NK-92 (cell line): Measurements from ENCODE around the gene ABTB1.
"Not testable (repeated sequence)": the region's sequence is repeated elsewhere in the genome, so short reads cannot be mapped to it uniquely, and the experiment has no call there.

Experiments
- DNase-seq: peaks from one replicate; lab custom pipeline; 2025; ENCODE audit not compliant: unreplicated experiment; lab: John Stamatoyannopoulos, UW

Gene ABTB1

DNA sequence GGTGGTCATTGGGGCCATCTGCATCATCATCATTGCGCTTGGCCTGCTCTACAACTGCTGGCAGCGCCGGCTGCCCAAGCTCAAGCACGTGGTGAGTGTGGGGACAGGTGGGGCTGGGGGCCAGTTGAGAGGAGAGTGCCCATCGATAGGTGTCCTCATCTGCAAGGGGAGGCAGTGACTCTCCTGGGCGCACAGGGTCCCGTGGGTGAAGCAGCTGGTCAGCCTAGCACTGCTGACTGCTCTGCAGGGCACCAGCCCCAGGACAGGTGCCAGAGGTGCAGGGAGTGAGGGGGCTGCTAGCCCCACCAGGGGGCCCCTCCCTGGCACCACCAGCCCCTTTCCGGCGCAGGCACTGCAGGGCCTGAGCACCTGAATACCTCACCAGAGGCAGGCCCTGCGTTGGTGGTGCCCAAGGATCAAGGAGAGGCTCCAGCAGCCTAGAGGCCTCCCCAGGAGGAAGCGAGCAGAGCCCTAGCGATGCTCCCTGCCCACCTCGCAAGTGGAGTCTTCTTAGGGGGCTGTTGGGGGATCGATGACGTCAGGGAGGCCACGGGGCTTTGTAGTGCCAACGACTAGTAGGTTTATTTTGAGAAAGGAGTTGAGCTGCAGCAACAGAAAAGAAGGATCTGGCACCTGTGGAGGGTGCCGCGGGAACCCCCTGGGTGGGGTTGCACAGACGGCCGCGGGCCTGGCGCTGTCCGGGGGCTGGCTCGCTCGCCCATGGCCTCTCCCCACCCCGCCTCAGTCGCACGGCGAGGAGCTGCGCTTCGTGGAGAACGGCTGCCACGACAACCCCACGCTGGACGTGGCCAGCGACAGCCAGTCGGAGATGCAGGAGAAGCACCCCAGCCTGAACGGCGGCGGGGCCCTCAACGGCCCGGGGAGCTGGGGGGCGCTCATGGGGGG lies 976 bp upstream of the ABTB1 start:
- no peak for DNase-seq

GRCh38 chr3:127673191-127674100 lies 694 bp downstream of the ABTB1 start:
- DNase-seq: no peak

- DNase-seq: no peak
Measured at GRCh38 chr3:127674101-127674721, 1.5 kb downstream of the ABTB1 start.

DNA sequence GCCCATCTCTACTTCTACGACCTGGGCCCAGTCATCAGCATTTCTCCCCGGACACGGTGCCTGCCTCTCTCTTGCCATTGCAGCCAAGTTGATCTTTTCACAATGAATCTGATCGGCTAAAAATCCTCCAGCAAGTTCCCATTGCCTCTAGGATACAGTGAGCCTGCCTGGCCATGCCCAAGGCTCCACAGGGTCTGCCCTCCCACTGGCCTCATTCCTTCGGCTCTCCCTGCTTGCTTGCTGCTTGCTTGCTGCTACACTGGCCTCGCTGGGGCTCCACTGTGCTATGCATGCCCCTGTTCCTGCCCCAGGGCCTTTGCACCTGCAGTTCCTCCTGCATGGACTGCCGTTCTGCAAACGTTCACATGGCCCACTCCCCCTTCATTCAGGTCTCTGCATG lies 2.0 kb downstream of the ABTB1 start:
- no peak for DNase-seq

- DNase-seq: no peak
Measured at GRCh38 chr3:127675651-127676391, 3.1 kb downstream of the ABTB1 start.

DNA sequence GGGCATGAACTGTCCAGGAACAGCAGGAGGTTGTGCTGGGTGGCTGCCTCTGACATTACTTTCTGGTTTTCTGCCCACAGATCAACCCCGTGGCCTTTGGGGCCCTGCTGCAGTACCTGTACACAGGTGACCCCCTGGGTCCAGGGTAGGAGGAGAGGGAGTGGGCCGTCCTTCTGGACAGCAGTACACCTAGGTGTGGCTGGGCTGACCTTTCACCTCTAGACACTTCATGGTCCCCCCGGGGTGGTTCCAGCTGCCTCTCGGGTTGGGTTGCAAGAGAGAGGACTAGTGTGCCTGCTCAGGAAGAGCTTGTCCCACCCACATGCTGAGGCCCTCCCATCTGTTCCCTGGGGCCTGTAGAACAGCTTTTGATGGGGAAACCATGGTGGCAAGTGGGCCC lies 3.7 kb downstream of the ABTB1 start:
- no peak for DNase-seq

GRCh38 chr3:127676921-127677351 lies 4.2 kb downstream of the ABTB1 start:
- DNase-seq: no peak

GRCh38 chr3:127677541-127678314 lies 5.0 kb downstream of the ABTB1 start:
- no peak for DNase-seq

- no peak for DNase-seq
Measured at GRCh38 chr3:127678315-127678599, 5.5 kb downstream of the ABTB1 start.

- no peak for DNase-seq
Measured at GRCh38 chr3:127678611-127679533, 6.1 kb downstream of the ABTB1 start.

- no peak for DNase-seq
Measured at GRCh38 chr3:127679534-127680145, 6.9 kb downstream of the ABTB1 start.

DNA sequence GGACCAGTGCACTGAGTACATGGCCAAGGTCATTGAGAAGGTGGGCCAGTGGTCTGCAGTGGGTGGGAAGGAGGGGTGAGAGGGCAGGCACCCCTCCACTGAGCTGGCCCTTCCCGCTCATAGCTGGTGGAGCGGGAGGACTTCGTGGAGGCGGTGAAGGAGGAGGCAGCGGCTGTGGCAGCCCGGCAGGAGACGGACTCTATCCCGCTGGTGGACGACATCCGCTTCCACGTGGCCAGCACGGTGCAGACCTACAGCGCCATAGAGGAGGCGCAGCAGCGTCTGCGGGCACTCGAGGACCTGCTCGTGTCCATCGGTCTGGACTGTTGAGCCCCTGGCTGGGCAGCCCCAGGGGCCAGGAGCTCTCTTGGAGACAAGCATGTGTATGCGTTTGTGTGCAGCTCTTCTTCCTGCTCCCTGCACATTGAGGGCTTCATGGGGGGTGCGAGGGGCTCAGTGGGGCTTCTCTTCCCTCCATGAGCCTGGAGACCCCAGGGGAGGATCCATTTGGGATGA lies 7.5 kb downstream of the ABTB1 start:
- no peak for DNase-seq

DNA sequence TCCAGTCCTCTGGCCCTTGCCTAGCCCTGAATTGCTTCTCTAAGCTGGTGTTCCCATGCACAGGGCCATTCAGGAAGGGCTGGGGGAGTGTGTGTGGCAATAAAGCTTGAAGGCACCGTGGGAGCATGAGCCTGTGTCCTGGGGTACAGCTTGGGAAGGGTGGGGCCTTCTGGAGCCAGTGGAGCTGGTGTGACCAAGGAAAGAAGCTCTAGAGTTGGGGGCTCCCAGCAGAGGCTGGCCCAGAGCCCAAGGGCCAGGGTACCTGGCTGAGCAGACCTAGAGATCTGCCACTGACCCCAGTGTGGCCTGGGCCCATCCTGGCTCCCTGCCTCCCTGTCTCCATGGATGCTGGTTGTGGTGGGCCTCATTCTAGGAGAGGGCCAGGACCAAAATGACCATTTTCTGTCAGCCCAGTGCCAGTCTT lies 8.1 kb downstream of the ABTB1 start:
- no peak for DNase-seq

- DNase-seq: not testable (repeated sequence)
Measured at GRCh38 chr3:127682175-127682554, 9.4 kb downstream of the ABTB1 start.

GRCh38 chr3:127682561-127682960 lies 9.8 kb downstream of the ABTB1 start:
- no peak for DNase-seq

DNA sequence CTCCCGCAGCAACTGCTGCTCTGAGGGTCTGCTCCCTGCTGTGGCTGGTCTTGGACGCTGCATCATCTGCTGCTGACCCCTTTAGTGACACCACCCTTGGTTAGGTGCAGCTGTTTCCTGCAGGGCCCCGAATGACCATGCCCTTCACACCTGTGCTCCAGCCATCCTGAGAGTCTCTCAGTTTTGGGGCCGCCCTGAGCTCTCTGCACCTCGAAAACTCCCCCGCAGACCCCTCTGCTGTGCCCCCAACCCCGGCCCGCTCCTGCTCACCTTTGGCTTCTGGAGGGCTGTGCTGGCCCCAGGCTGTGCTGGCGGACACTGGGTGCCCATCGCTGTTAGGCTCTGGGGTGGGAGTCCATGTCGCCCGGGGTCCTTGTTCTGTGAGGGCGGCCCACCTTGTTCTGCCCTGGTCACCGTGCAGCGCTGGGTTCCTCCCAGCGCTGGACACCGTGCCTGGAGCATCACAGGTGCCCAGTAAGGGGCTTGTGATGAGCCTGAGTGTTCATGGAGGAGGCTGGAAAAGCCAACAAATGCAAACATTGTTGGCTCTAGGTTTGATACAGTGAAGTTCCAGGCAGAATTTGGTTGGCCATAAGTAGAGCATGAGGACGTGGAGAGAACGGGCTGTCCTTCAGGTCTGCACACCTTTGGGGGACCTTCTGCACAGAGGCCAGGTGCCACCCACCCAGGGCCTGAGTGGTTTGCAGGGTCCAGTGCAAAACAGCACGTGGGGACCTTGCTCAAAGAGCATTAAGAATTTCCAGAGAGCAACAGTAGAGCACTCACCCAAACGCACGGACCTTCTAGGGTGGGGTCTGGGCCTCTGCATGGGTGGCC lies 12.3 kb downstream of the ABTB1 start:
- no peak for DNase-seq

DNA sequence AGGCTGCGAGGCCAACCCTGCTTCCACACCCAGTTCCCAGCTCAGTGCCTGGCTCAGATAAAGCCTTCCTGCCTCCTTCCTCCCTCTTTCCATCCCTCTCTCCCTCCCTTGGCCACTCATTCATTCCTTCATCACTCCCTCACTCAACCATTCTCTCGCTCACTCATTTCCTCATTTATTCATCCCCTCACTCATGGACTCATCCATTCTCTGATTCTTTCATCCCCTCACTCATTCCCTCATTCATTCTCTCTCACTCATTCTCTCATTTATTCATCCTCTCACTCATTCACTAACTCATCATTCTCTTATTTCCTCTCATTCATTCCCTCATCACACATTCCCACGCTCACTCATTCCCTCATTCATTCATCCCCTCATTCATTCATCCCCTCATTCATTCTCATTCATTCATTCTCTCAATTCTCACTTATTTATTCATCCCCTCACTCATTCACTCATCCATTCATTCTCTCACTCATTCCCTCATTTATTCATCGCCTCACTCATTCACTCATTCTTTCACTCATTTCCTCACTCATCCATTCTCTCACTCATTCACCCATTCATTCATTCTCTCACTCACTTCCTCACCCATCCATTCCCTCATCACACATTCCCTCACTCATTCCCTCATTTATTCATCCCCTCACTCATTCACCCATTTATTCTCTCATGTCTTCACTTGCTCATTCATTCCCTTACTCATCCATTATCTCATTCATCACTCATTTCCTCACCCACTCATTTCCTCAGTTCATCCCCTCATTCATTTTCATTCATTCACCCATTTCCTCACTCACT lies 13.2 kb downstream of the ABTB1 start:
- no peak for DNase-seq
